Breast epithelium (tissue), 3 donors: ENCODE results near the gene SWAP70.

Experiments used
- POLR2A ChIP-seq: fragments of 450-650 bp; IDR thresholded peaks from one replicate; pipeline ENCODE4 v1.6.1; 2016; ENCODE audit warnings: antibody characterized with exemption, mild to moderate bottlenecking, moderate library complexity
- POLR2AphosphoS5 ChIP-seq, 3 donors: sonication (generic); formaldehyde crosslinking; IDR thresholded peaks; one replicate each; pipeline ENCODE4 v1.6.1; 2017; ENCODE audit warnings: antibody characterized with exemption in 3 of 3

DNA sequence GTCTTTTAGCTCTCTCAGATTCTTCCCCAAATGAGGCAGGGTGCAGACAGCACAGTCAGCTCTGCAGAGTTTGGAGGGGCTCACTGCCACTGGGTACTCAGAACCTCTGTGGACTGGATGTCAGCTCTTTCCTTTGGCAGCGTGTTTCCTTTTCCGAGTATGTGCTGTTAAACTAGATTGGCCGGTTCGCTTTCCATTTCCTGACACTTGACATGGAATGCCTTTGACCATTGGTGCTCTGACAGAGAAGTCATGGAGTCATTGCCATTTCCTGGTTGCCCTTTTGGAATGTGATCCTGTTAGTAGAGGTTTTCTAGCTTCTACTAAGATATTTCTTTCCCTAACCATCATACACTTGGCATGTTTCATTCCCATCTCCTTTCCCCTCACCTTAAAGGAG, 86.7 kb downstream of the SWAP70 start:
- TF ChIP-seq POLR2A (no peak), POLR2AphosphoS5 (IDR thresholded peaks at IDR 0.05) (peak in 1 of 3 donors; percentile 21)
